ENCODE results near the gene DAPL1. TPM values are rescaled to one million over a fixed set of nuclear protein-coding genes. Genes with fewer than 3 reads are reported as not detected.

The DAPL1 gene, protein sequence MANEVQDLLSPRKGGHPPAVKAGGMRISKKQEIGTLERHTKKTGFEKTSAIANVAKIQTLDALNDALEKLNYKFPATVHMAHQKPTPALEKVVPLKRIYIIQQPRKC
- not detected in 2 replicates for polyA plus RNA-seq (2011; rRNA removed)
- not detected in 2 replicates for polyA minus RNA-seq (2011; rRNA and poly(A)+ RNA removed)

DNA sequence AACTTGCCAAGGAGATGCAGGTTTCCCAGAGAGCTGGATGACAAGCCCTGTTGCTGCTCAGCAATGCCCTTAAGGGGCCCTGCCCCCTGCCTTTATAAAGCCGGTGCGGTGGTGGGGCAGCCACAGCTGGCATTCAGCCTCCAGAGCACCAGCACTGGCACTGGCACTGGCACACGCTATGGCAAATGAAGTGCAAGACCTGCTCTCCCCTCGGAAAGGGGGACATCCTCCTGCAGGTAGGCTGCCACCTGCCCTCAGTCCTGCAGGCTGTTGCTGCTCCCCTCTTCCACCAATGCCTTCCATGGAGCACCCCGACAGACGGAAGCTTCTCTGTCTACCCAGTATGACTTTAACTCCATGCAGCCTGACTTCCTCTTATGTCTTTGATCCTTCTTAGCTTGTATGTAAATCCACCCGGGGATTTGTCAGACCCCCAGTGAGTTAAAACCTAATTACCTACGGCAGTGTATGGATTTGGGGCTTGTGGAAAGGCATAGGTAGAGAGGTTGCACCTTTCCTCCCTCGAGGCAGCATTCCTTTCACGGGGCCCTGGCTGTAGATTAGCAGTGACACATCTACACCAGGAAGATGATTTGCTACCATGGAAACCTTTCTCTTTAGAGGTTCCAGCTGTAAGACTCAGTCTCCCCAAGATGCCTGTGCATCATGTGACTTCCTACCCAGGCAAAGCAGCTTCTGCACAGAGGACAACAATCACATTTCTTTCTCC, at the start of gene DAPL1:
Gene DAPL1, plus strand, starts transcription at position 123 of the 730 bp plus-strand sequence. Its CDS starts 56 bp downstream, at position 179.
- DNase-seq (ENCODE audit: low read depth): no peak
- TF ChIP-seq, protein P1, sequence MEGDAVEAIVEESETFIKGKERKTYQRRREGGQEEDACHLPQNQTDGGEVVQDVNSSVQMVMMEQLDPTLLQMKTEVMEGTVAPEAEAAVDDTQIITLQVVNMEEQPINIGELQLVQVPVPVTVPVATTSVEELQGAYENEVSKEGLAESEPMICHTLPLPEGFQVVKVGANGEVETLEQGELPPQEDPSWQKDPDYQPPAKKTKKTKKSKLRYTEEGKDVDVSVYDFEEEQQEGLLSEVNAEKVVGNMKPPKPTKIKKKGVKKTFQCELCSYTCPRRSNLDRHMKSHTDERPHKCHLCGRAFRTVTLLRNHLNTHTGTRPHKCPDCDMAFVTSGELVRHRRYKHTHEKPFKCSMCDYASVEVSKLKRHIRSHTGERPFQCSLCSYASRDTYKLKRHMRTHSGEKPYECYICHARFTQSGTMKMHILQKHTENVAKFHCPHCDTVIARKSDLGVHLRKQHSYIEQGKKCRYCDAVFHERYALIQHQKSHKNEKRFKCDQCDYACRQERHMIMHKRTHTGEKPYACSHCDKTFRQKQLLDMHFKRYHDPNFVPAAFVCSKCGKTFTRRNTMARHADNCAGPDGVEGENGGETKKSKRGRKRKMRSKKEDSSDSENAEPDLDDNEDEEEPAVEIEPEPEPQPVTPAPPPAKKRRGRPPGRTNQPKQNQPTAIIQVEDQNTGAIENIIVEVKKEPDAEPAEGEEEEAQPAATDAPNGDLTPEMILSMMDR (IDR thresholded peaks at IDR 0.05; ENCODE audit: insufficient read depth, low read depth, low read length): no peak
- ChIA-PET CTCF (interaction anchor here (1.0 to 1.3 kb wide), 2 partner anchors 10 to 17 kb away, joined by 3 to 4 read pairs; no protein-coding TSS in a partner anchor), POLR2A (no interaction called here)
- Histone ChIP-seq H3K36me3 (ENCODE audit: control insufficient read depth, insufficient read depth, low read length) (no peaks in the 10 kb centered on the region), H3K4me3 (ENCODE audit: low read depth, low read length) (no peak within 1 kb of the TSS), H3K27me3 (ENCODE audit: control insufficient read depth, insufficient read depth, low read length) (peaks cover 8% of the 10 kb centered on the region)

DNA sequence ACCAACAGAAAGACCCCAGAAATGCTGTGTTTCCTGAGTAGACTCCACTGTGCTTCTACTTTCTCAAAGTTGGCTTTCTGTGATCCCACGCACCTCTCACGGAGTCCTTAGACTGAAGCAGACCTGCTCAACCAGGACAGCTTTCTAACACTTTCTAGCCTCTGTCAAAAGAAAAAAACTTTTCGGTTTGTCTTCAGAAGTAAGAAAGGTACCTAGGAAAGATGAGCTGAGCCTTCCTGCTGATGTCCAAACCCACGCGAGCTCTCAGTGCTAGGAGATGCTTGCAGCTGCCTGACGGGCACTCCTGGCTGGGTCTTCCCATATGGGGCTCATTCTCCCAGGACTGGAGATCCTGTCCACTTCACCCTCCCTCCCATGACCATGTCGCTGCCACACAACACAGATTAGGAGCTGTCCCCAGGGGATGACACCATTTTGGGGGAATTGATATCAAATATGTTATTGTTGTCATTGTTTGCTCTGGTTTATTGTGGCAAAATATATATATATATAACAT, 49.2 kb upstream of the DAPL1 start:
- Histone ChIP-seq H3K4me3 (ENCODE audit: low read depth, low read length) (no peak overlapping the region), H3K27me3 (ENCODE audit: control insufficient read depth, insufficient read depth, low read length) (no peaks in the 10 kb centered on the region), H3K36me3 (ENCODE audit: control insufficient read depth, insufficient read depth, low read length) (no peaks in the 10 kb centered on the region)
- TF ChIP-seq, protein P1 (IDR thresholded peaks at IDR 0.05; ENCODE audit: insufficient read depth, low read depth, low read length): no peak
- DNase-seq (ENCODE audit: low read depth): no peak
- ChIA-PET CTCF (interaction anchor here (0.5 to 11.5 kb wide), 27 partner anchors 7 to 1254 kb away, joined by 3 to 131 read pairs (median 4); partner anchors contain the start of genes CCDC148 and PKP4), POLR2A (no interaction called here)

DNA sequence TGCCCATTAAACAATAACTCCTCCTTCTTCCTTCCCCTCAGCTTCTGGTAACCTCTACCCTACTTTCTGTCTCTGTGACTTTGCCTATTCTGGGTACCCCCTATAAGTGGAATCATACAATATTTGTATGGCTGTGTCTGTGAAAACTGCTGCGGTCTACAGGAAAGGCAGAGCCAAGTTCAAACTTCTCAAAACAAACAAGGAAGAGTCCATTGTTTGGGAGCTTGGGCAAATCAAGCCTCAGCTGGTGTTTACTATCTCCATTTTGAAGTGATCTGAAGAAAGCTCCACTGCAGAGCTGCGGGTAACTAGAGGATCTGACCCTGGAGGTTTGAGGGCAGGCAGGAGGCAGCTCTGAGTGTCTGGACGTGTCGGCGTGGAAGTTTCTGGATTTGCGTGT, 48.6 kb upstream of the DAPL1 start:
- ChIA-PET CTCF (interaction anchor here (0.7 to 11.5 kb wide), 19 partner anchors 7 to 733 kb away, joined by 3 to 131 read pairs (median 6); partner anchors contain the start of genes CCDC148 and PKP4), POLR2A (no interaction called here)
- TF ChIP-seq, protein P1 (IDR thresholded peaks at IDR 0.05; ENCODE audit: insufficient read depth, low read depth, low read length): no peak
- no peak for DNase-seq (ENCODE audit: low read depth)
- H3K4me3 ChIP-seq (ENCODE audit: low read depth, low read length): no peak overlapping the region
- peaks cover 3% of the 10 kb centered on the region; the same call in 1 of the 2 replicates for H3K27me3 ChIP-seq (ENCODE audit: control insufficient read depth, insufficient read depth, low read length)
- no peaks in the 10 kb centered on the region for H3K36me3 ChIP-seq (ENCODE audit: control insufficient read depth, insufficient read depth, low read length)

DNA sequence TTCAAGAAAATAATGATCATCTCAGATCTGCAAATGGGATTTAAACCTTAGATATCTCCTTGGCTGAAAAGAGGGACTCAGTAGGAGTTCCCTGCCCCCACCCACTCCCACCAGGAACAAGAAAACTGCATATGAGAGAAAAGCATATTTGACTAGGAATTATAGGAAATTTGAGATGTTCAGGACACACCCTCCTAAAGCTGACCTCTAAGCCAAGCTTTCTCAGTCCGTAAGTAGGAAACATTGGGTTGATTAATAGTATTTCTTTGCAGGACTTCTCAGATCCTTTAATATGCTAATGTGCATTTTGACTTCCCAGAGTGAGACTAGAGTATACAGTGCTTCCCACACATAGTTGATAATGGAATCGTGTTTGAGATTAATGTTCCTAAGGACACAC, 47.8 kb upstream of the DAPL1 start:
- ChIA-PET POLR2A (no interaction called here), CTCF (interaction anchor here (0.7 to 11.5 kb wide), 8 partner anchors 10 to 723 kb away, joined by 3 to 131 read pairs (median 3); partner anchors contain the start of genes CCDC148 and PKP4)
- TF ChIP-seq, protein P1 (IDR thresholded peaks at IDR 0.05; ENCODE audit: insufficient read depth, low read depth, low read length): no peak
- Histone ChIP-seq H3K36me3 (ENCODE audit: control insufficient read depth, insufficient read depth, low read length) (no peaks in the 10 kb centered on the region), H3K27me3 (ENCODE audit: control insufficient read depth, insufficient read depth, low read length) (peaks cover 3% of the 10 kb centered on the region; the same call in 1 of the 2 replicates), H3K4me3 (ENCODE audit: low read depth, low read length) (no peak overlapping the region)
- DNase-seq (ENCODE audit: low read depth): no peak
